Endothelial cell of umbilical vein (primary cell): Measurements from ENCODE around the gene FHIP1B. TPM values are rescaled to one million over a fixed set of nuclear protein-coding genes. Genes with fewer than 3 reads are reported as not detected.

Experiments
- BruUV-seq: library from RNA; stranded (reverse); fragments of 400-500 nt; replicated peaks from 2 replicates; lab custom pipeline; 2021; lab: Mats Ljungman, UMichigan
- CTCF ChIA-PET: fragments of 300-600, 350-600 bp; sonication (Branson Sonifier 250); formaldehyde crosslinking; loops from one replicate; lab custom pipeline; 2021; ENCODE audit warnings: antibody characterized with exemption, inconsistent platforms; lab: Charles Lee
- POLR2A ChIA-PET: fragments of 300-600, 350-600 bp; sonication (Branson Sonifier 250); formaldehyde crosslinking; loops from one replicate; lab custom pipeline; 2021; ENCODE audit warnings: antibody characterized with exemption, inconsistent platforms; lab: Charles Lee
- DNase-seq: peaks from one replicate; pipeline ENCODE4 v3.0.0-alpha.2; 2011; ENCODE audit warnings: low read depth, low spot score
- FAIRE-seq: peaks from 2 replicates; lab custom pipeline; 2011; peaks lifted over from hg19 to GRCh38; lab: Jason Lieb, UNC
- H2AFZ ChIP-seq: 2 replicates; pipeline ENCODE4 v1.6.0; 2012; ENCODE audit warnings: low read depth, low read length, control low read depth, inconsistent platforms
- H3K27ac ChIP-seq: 2 replicates; pipeline ENCODE4 v1.5.1; 2011; ENCODE audit warnings: low read depth, mild to moderate bottlenecking, control low read depth, low read length, moderate library complexity; ENCODE audit not compliant: insufficient read depth
- H3K27me3 ChIP-seq, 2 experiments: 2 replicates each; pipeline versions ENCODE4 v1.6.0 to v1.6.1; 2011; ENCODE audit warnings: low read length in 2 of 2, mixed read lengths in 1 of 2; ENCODE audit not compliant: control insufficient read depth in 2 of 2, insufficient read depth in 2 of 2
- H3K36me3 ChIP-seq, 2 experiments: 2 replicates in 1 of 2; 3 replicates in 1 of 2; pipeline ENCODE4 v1.5.1; 2011; ENCODE audit warnings: low read length in 2 of 2, mild to moderate bottlenecking in 1 of 2, moderate library complexity in 1 of 2; ENCODE audit not compliant: control insufficient read depth in 2 of 2, insufficient read depth in 2 of 2; ENCODE audit errors: extremely low read depth in 1 of 2
- H3K4me1 ChIP-seq: 3 replicates; pipeline ENCODE4 v1.5.1; 2011; ENCODE audit warnings: mild to moderate bottlenecking, low read length; ENCODE audit not compliant: control insufficient read depth, insufficient read depth; ENCODE audit errors: extremely low read depth
- H3K4me2 ChIP-seq: 2 replicates; pipeline ENCODE4 v1.6.1; 2011; ENCODE audit warnings: low read length, control low read depth, mixed read lengths; ENCODE audit not compliant: insufficient read depth
- H3K4me3 ChIP-seq, 3 experiments: fragments of 200-600 bp in 1 of 3; sonication (generic), shearing (Covaris generic) in 1 of 3; replicated peaks in 1 of 3; 2 replicates each; pipeline ENCODE4 v1.5.1; 2011 to 2016; ENCODE audit warnings: control low read depth in 3 of 3, low read length in 3 of 3, mild to moderate bottlenecking in 2 of 3, inconsistent platforms in 1 of 3, low read depth in 1 of 3, moderate library complexity in 1 of 3; ENCODE audit not compliant: insufficient read depth in 1 of 3
- H3K79me2 ChIP-seq: 2 replicates; pipeline ENCODE4 v1.6.0; 2012; ENCODE audit warnings: low read length, inconsistent platforms; ENCODE audit not compliant: control insufficient read depth, insufficient read depth
- H3K9ac ChIP-seq: replicated peaks from 2 replicates; pipeline ENCODE3; 2011; ENCODE audit warnings: low read length, control low read depth; ENCODE audit not compliant: insufficient read depth; ENCODE audit errors: extremely low read depth
- H3K9me1 ChIP-seq: replicated peaks from 3 replicates; pipeline ENCODE4 v1.6.0; 2011; ENCODE audit warnings: mild to moderate bottlenecking, low read length; ENCODE audit not compliant: control insufficient read depth, insufficient read depth; ENCODE audit errors: extremely low read depth
- H3K9me3 ChIP-seq: replicated peaks from 2 replicates; pipeline ENCODE4 v1.5.1; 2012; ENCODE audit warnings: low read length, inconsistent platforms; ENCODE audit not compliant: control insufficient read depth, insufficient read depth
- H4K20me1 ChIP-seq: replicated peaks from 2 replicates; pipeline ENCODE3; 2011; ENCODE audit warnings: mild to moderate bottlenecking, low read length; ENCODE audit not compliant: control insufficient read depth, insufficient read depth; ENCODE audit errors: extremely low read depth
- EZH2 ChIP-seq: IDR thresholded peaks from 2 replicates; pipeline ENCODE4 v1.6.1; 2012; ENCODE audit warnings: borderline replicate concordance, low read depth, mild to moderate bottlenecking, moderate library complexity, low read length, inconsistent platforms; ENCODE audit not compliant: severe bottlenecking
- FOS ChIP-seq: IDR thresholded peaks from 2 replicates; pipeline ENCODE4 v1.6.1; 2011; ENCODE audit warnings: mild to moderate bottlenecking, low read length, moderate library complexity, borderline replicate concordance; ENCODE audit not compliant: insufficient read depth
- GATA2 ChIP-seq: IDR thresholded peaks from 2 replicates; pipeline ENCODE4 v1.7.0; 2011; ENCODE audit warnings: low read depth, mild to moderate bottlenecking, moderate library complexity, mixed read lengths, low read length; ENCODE audit not compliant: insufficient read length, insufficient read depth
- JUN ChIP-seq: IDR thresholded peaks from 2 replicates; pipeline ENCODE4 v1.6.1; 2011; ENCODE audit warnings: borderline replicate concordance, low read depth; ENCODE audit not compliant: insufficient read length, insufficient read depth
- MYC ChIP-seq: IDR thresholded peaks from one replicate; pipeline ENCODE4 v1.6.1; 2011; ENCODE audit warnings: mild to moderate bottlenecking, low read depth, low read length
- POLR2A ChIP-seq: IDR thresholded peaks from 2 replicates; pipeline ENCODE4 v1.6.1; 2012; ENCODE audit warnings: low read depth, mild to moderate bottlenecking, control low read depth, low read length
- POLR2AphosphoS5 ChIP-seq: IDR thresholded peaks from 2 replicates; pipeline ENCODE4 v1.6.1; 2012; ENCODE audit warnings: low read depth, mild to moderate bottlenecking, control low read depth, low read length, moderate library complexity; ENCODE audit not compliant: insufficient read depth
- dilution Hi-C: fragments of 300-500 bp; cut with MboI; formaldehyde crosslinking; loops from one replicate; pipeline ENCODE4 v1.15.0; 2019; ENCODE audit warnings: low sequenced_read_pairs; ENCODE audit not compliant: extremely low pct_ligation_motif_present
- intact Hi-C: fragments of 100-400 bp; cut with micrococcal nuclease; formaldehyde crosslinking; loops from one replicate; pipeline ENCODE4 v1.10.0; 2022
- polyA plus RNA-seq, 4 experiments: library from polyadenylated mRNA; depleted of rRNA in 3 of 4; stranded (reverse) in 3 of 4; unstranded in 1 of 4; fragments of >200 nt; gene quantifications; 2 replicates each; pipeline versions ENCODE4 v1.2.1 to v1.2.3, GENCODE V29; 2011 to 2012; ENCODE audit warnings: missing spikeins in 1 of 4
- total RNA-seq: library from RNA; stranded (reverse); gene quantifications from 2 replicates; pipeline ENCODE4 v1.2.3, GENCODE V29; 2021
- TF ChIP-seq, protein P1 (sequence below), 2 donors: IDR thresholded peaks; 1 replicate in 1 of 2; 2 replicates in 1 of 2; pipeline ENCODE4 v1.5.1; 2011; ENCODE audit warnings: low read length in 2 of 2, mild to moderate bottlenecking in 2 of 2, moderate library complexity in 2 of 2, control low read depth in 1 of 2, inconsistent platforms in 1 of 2, low read depth in 1 of 2; ENCODE audit not compliant: insufficient read depth in 1 of 2; ENCODE audit errors: extremely low read depth in 1 of 2
- TF ChIP-seq, protein P2 (sequence below): IDR thresholded peaks from 2 replicates; pipeline ENCODE4 v1.6.1; 2011; ENCODE audit not compliant: insufficient read depth, insufficient read length

FHIP1B gene
- total and polyA plus RNA-seq, 2 donors (not counting 3 experiments of a cell fraction or from before 2014, with no cell fraction given), result 21.3 to 50.1 TPM

DNA sequence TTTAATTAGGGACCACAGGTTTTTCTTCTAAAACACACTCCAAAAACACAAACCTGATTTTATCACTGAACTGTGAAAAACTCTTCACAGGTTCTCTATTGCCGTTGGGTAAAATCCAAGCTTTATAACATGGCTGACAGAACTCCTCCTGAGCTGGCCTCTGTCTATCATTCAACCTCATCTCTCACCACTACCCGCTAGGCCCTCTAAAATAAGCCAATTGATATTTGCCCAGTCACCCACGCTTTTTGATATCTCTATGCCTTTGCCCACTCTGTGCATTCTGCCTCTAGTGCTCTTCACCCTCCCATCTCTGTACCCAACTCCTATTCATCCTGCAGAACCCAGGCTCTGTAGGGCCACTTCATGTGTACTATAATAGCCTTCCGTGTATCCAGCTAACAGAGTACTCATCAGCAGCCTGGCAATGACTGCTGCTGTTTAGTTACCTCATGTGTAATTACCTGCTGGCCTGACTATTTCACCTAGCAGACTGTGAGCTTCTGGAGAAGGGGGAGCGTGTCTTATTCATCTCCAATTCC is 3.4 kb upstream of the FHIP1B start:
- H3K79me2 ChIP-seq, result peaks cover 12% of the 10 kb centered on the region
- H3K9me1 ChIP-seq, result no peaks in the 10 kb centered on the region
- H3K4me2 ChIP-seq, result no peak overlapping the region
- CTCF ChIA-PET, result interaction anchor here (1.0 to 4.3 kb wide), 7 partner anchors 10 to 125 kb away, joined by 3 to 40 read pairs (median 5); no protein-coding TSS in a partner anchor
- H3K27ac ChIP-seq, result no peak overlapping the region
- intact Hi-C loops, result loop anchor here (10.0 kb wide), 2 partner anchors 643 to 1633 kb away; partner anchors contain the start of genes TRIM6 and TRIM68
- dilution Hi-C loops, result no loop called here
- no peak for TF ChIP-seq POLR2A
- no peak for TF ChIP-seq POLR2AphosphoS5
- no peak for TF ChIP-seq GATA2
- TF ChIP-seq, protein P1, sequence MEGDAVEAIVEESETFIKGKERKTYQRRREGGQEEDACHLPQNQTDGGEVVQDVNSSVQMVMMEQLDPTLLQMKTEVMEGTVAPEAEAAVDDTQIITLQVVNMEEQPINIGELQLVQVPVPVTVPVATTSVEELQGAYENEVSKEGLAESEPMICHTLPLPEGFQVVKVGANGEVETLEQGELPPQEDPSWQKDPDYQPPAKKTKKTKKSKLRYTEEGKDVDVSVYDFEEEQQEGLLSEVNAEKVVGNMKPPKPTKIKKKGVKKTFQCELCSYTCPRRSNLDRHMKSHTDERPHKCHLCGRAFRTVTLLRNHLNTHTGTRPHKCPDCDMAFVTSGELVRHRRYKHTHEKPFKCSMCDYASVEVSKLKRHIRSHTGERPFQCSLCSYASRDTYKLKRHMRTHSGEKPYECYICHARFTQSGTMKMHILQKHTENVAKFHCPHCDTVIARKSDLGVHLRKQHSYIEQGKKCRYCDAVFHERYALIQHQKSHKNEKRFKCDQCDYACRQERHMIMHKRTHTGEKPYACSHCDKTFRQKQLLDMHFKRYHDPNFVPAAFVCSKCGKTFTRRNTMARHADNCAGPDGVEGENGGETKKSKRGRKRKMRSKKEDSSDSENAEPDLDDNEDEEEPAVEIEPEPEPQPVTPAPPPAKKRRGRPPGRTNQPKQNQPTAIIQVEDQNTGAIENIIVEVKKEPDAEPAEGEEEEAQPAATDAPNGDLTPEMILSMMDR (IDR thresholded peaks at IDR 0.05; ENCODE audit: extremely low read depth in 1 of 2, insufficient read depth in 1 of 2, low read depth in 1 of 2, low read length in 2 of 2), result no peak
- no peak for TF ChIP-seq MYC
- TF ChIP-seq, protein P2, sequence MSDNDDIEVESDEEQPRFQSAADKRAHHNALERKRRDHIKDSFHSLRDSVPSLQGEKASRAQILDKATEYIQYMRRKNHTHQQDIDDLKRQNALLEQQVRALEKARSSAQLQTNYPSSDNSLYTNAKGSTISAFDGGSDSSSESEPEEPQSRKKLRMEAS, result no peak
- TF ChIP-seq FOS, result no peak
- no peak for TF ChIP-seq EZH2
- TF ChIP-seq JUN, result no peak
- no peaks in the 10 kb centered on the region for H4K20me1 ChIP-seq
- H3K9me3 ChIP-seq, result no peaks in the 10 kb centered on the region
- H3K9ac ChIP-seq, result no peak overlapping the region
- FAIRE-seq (no peak), DNase-seq (no peak)
- H3K4me3 ChIP-seq, result no peak overlapping the region
- no peaks in the 10 kb centered on the region for H3K36me3 ChIP-seq
- no TSS peak for BruUV-seq
- H3K27me3 ChIP-seq, result peaks cover 3 to 12% of the 10 kb centered on the region in 2 experiments
- no peak overlapping the region for H2AFZ ChIP-seq
- peaks cover 6% of the 10 kb centered on the region for H3K4me1 ChIP-seq
- POLR2A ChIA-PET, result no interaction called here
